ENCODE data around the gene KCND3.

DNA sequence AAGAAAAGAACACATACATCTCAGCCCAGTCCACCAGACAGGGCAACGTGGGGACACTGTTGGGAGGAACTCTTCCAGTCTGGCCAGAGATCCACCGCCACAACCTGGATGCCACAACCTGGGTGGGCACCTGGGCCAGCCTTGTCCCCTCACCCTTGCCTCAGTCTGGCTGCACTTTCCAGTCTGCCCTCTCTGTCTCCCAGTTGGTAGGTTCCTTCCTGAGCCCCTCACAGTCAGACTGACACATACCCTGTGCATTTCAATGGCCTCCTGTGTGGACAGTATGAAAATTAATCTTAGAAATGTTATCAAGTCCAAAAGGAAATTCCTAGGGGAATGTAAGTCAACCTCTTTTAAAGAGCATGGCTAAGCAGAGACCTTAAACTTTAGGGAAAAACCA, 184.2 kb downstream of the KCND3 start:
- TF ChIP-seq POLR2AphosphoS5 (IDR thresholded peaks at IDR 0.05; ENCODE audit: low read depth, low read length) (no peak), TAF1 (IDR thresholded peaks at IDR 0.05; ENCODE audit: borderline replicate concordance, insufficient read depth, low read length) (no peak), SIN3A (IDR thresholded peaks at IDR 0.05; ENCODE audit: borderline replicate concordance, insufficient read depth, low read length) (no peak), FOXP2 (optimal IDR thresholded peaks at IDR 0.05; ENCODE audit: borderline replicate concordance, extremely low read depth, extremely low read length, insufficient read depth) (no peak)
- TF ChIP-seq, protein P1, sequence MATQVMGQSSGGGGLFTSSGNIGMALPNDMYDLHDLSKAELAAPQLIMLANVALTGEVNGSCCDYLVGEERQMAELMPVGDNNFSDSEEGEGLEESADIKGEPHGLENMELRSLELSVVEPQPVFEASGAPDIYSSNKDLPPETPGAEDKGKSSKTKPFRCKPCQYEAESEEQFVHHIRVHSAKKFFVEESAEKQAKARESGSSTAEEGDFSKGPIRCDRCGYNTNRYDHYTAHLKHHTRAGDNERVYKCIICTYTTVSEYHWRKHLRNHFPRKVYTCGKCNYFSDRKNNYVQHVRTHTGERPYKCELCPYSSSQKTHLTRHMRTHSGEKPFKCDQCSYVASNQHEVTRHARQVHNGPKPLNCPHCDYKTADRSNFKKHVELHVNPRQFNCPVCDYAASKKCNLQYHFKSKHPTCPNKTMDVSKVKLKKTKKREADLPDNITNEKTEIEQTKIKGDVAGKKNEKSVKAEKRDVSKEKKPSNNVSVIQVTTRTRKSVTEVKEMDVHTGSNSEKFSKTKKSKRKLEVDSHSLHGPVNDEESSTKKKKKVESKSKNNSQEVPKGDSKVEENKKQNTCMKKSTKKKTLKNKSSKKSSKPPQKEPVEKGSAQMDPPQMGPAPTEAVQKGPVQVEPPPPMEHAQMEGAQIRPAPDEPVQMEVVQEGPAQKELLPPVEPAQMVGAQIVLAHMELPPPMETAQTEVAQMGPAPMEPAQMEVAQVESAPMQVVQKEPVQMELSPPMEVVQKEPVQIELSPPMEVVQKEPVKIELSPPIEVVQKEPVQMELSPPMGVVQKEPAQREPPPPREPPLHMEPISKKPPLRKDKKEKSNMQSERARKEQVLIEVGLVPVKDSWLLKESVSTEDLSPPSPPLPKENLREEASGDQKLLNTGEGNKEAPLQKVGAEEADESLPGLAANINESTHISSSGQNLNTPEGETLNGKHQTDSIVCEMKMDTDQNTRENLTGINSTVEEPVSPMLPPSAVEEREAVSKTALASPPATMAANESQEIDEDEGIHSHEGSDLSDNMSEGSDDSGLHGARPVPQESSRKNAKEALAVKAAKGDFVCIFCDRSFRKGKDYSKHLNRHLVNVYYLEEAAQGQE (IDR thresholded peaks at IDR 0.05; ENCODE audit: insufficient read depth in 1 of 2, low read depth in 2 of 2, low read length in 2 of 2) = no peak

Data from PFSK-1 (cell line).